ACC112 (cell line): ENCODE data around the gene MAS1L.

ENCODE experiments used
- H2AFZ ChIP-seq: fragments of 200-600 bp; sonication (generic); one replicate; pipeline ENCODE4 v1.6.0; 2017; ENCODE audit warnings: antibody characterized with exemption, low read length; ENCODE audit not compliant: unreplicated experiment
- H3K27ac ChIP-seq: fragments of 200-600 bp; sonication (generic); 2 replicates; pipeline ENCODE4 v1.5.1; 2014; ENCODE audit warnings: low read depth, mild to moderate bottlenecking, antibody characterized with exemption, low read length, moderate library complexity
- H3K27me3 ChIP-seq: fragments of 200-600 bp; sonication (generic); 2 replicates; pipeline ENCODE4 v1.6.1; 2014; ENCODE audit warnings: mild to moderate bottlenecking, antibody characterized with exemption, low read length, moderate library complexity, mixed read lengths; ENCODE audit not compliant: insufficient read depth
- H3K36me3 ChIP-seq: fragments of 200-600 bp; sonication (generic); 2 replicates; pipeline ENCODE4 v1.6.1; 2016; ENCODE audit warnings: mild to moderate bottlenecking, antibody characterized with exemption, low read length, moderate library complexity, mixed read lengths; ENCODE audit not compliant: insufficient read depth
- H3K4me1 ChIP-seq: fragments of 200-600 bp; sonication (generic); one replicate; pipeline ENCODE4 v1.6.1; 2016; ENCODE audit warnings: low read length, mixed read lengths; ENCODE audit not compliant: insufficient read depth, unreplicated experiment, control insufficient read depth
- H3K4me3 ChIP-seq: fragments of 200-600 bp; sonication (generic); 2 replicates; pipeline ENCODE4 v1.5.1; 2014; ENCODE audit warnings: mild to moderate bottlenecking, low read depth, low read length
- H3K79me2 ChIP-seq: fragments of 200-600 bp; sonication (generic); one replicate; pipeline ENCODE4 v1.6.0; 2016; ENCODE audit warnings: low read length; ENCODE audit not compliant: control insufficient read depth, unreplicated experiment, insufficient read depth

Gene MAS1L

GRCh38 chr6:29524444-29525310 is 36.9 kb upstream of the MAS1L start:
- no peak overlapping the region for H2AFZ ChIP-seq
- H3K36me3 ChIP-seq: no peaks in the 10 kb centered on the region
- no peaks in the 10 kb centered on the region for H3K4me1 ChIP-seq
- H3K4me3 ChIP-seq: no peak overlapping the region
- no peaks in the 10 kb centered on the region for H3K27me3 ChIP-seq
- H3K27ac ChIP-seq: no peak overlapping the region
- H3K79me2 ChIP-seq: no peaks in the 10 kb centered on the region

- Histone ChIP-seq H3K4me1 (no peaks in the 10 kb centered on the region), H3K36me3 (no peaks in the 10 kb centered on the region), H3K27me3 (no peaks in the 10 kb centered on the region), H3K27ac (no peak overlapping the region), H3K4me3 (no peak overlapping the region), H3K79me2 (no peaks in the 10 kb centered on the region), H2AFZ (no peak overlapping the region)
Measured at GRCh38 chr6:29524044-29524443, 36.3 kb upstream of the MAS1L start.

- Histone ChIP-seq H3K4me3 (no peak overlapping the region), H3K27ac (no peak overlapping the region), H3K27me3 (no peaks in the 10 kb centered on the region), H3K4me1 (no peaks in the 10 kb centered on the region), H3K79me2 (no peaks in the 10 kb centered on the region), H3K36me3 (no peaks in the 10 kb centered on the region), H2AFZ (no peak overlapping the region)
Measured at GRCh38 chr6:29522227-29522626, 34.5 kb upstream of the MAS1L start.

GRCh38 chr6:29521006-29521680 is 33.4 kb upstream of the MAS1L start:
- H3K27me3 ChIP-seq: no peaks in the 10 kb centered on the region
- H3K79me2 ChIP-seq: no peaks in the 10 kb centered on the region
- no peaks in the 10 kb centered on the region for H3K4me1 ChIP-seq
- no peak overlapping the region for H3K4me3 ChIP-seq
- H3K27ac ChIP-seq: no peak overlapping the region
- no peak overlapping the region for H2AFZ ChIP-seq
- H3K36me3 ChIP-seq: no peaks in the 10 kb centered on the region

- no peaks in the 10 kb centered on the region for H3K27me3 ChIP-seq
- H3K79me2 ChIP-seq: no peaks in the 10 kb centered on the region
- no peaks in the 10 kb centered on the region for H3K36me3 ChIP-seq
- H3K27ac ChIP-seq: no peak overlapping the region
- no peaks in the 10 kb centered on the region for H3K4me1 ChIP-seq
- no peak overlapping the region for H2AFZ ChIP-seq
- no peak overlapping the region for H3K4me3 ChIP-seq
Measured at GRCh38 chr6:29520232-29520631, 32.5 kb upstream of the MAS1L start.

- H3K36me3 ChIP-seq: no peaks in the 10 kb centered on the region
- H3K27ac ChIP-seq: no peak overlapping the region
- no peak overlapping the region for H2AFZ ChIP-seq
- H3K27me3 ChIP-seq: no peaks in the 10 kb centered on the region
- no peaks in the 10 kb centered on the region for H3K79me2 ChIP-seq
- no peaks in the 10 kb centered on the region for H3K4me1 ChIP-seq
- H3K4me3 ChIP-seq: no peak overlapping the region
Measured at GRCh38 chr6:29519291-29520010, 31.7 kb upstream of the MAS1L start.

GRCh38 chr6:29517728-29518440 is 30.1 kb upstream of the MAS1L start:
- Histone ChIP-seq H3K27ac (no peak overlapping the region), H3K27me3 (no peaks in the 10 kb centered on the region), H2AFZ (no peak overlapping the region), H3K36me3 (no peaks in the 10 kb centered on the region), H3K4me3 (no peak overlapping the region), H3K79me2 (no peaks in the 10 kb centered on the region), H3K4me1 (no peaks in the 10 kb centered on the region)

GRCh38 chr6:29517245-29517644 is 29.5 kb upstream of the MAS1L start:
- no peaks in the 10 kb centered on the region for H3K4me1 ChIP-seq
- H3K36me3 ChIP-seq: no peaks in the 10 kb centered on the region
- no peak overlapping the region for H2AFZ ChIP-seq
- H3K4me3 ChIP-seq: no peak overlapping the region
- no peaks in the 10 kb centered on the region for H3K27me3 ChIP-seq
- no peaks in the 10 kb centered on the region for H3K79me2 ChIP-seq
- H3K27ac ChIP-seq: no peak overlapping the region

- Histone ChIP-seq H3K27me3 (no peaks in the 10 kb centered on the region), H3K4me3 (no peak overlapping the region), H3K79me2 (no peaks in the 10 kb centered on the region), H2AFZ (no peak overlapping the region), H3K27ac (no peak overlapping the region), H3K4me1 (no peaks in the 10 kb centered on the region), H3K36me3 (no peaks in the 10 kb centered on the region)
Measured at GRCh38 chr6:29516108-29516507, 28.4 kb upstream of the MAS1L start.

- H3K79me2 ChIP-seq: no peaks in the 10 kb centered on the region
- H3K4me3 ChIP-seq: no peak overlapping the region
- H3K36me3 ChIP-seq: no peaks in the 10 kb centered on the region
- no peaks in the 10 kb centered on the region for H3K27me3 ChIP-seq
- no peak overlapping the region for H2AFZ ChIP-seq
- no peaks in the 10 kb centered on the region for H3K4me1 ChIP-seq
- H3K27ac ChIP-seq: no peak overlapping the region
Measured at GRCh38 chr6:29510746-29511300, 23.1 kb upstream of the MAS1L start.
